SJSA1 (cell line): ENCODE measurements around the gene LHPP. TPM values are rescaled to one million over a fixed set of nuclear protein-coding genes. Genes with fewer than 3 reads are reported as not detected.

Source experiments
- DNase-seq, 2 experiments: peaks; one replicate each; pipeline ENCODE4 v3.0.0-alpha.2; 2015 to 2020; ENCODE audit warnings: low spot score in 2 of 2, low read depth in 1 of 2
- H3K27ac ChIP-seq: fragments of 250-450 bp; sonication (Bioruptor Pico); 2 replicates; pipeline ENCODE4 v1.5.1; 2020; ENCODE audit warnings: mild to moderate bottlenecking, moderate library complexity
- H3K27me3 ChIP-seq: fragments of 250-450 bp; sonication (Bioruptor Pico); replicated peaks from 2 replicates; pipeline ENCODE4 v1.5.1; 2020; ENCODE audit warnings: mild to moderate bottlenecking, moderate library complexity
- H3K36me3 ChIP-seq: fragments of 250-450 bp; sonication (Bioruptor Pico); 2 replicates; pipeline ENCODE4 v1.5.1; 2020; ENCODE audit warnings: mild to moderate bottlenecking
- H3K4me1 ChIP-seq: fragments of 250-450 bp; sonication (Bioruptor Pico); replicated peaks from 2 replicates; pipeline ENCODE4 v1.6.1; 2021; ENCODE audit warnings: mild to moderate bottlenecking
- H3K4me3 ChIP-seq: fragments of 250-450 bp; sonication (Bioruptor Pico); 2 replicates; pipeline ENCODE4 v1.5.1; 2020; ENCODE audit warnings: mild to moderate bottlenecking
- H3K9me3 ChIP-seq: fragments of 250-450 bp; sonication (Bioruptor Pico); replicated peaks from 2 replicates; pipeline ENCODE4 v1.5.1; 2020; ENCODE audit warnings: mild to moderate bottlenecking
- total RNA-seq: library from RNA; depleted of rRNA; stranded (reverse); fragments of >200 nt; shearing (Covaris generic); gene quantifications from 2 replicates; pipeline ENCODE4 v1.2.3, GENCODE V29; 2014

Gene LHPP
- total RNA-seq, 1 experiment from 2014 or later = 8.8 TPM

- H3K27ac ChIP-seq = no peak overlapping the region
- H3K4me1 ChIP-seq = no peaks in the 10 kb centered on the region
- H3K36me3 ChIP-seq = no peaks in the 10 kb centered on the region
- H3K9me3 ChIP-seq = no peaks in the 10 kb centered on the region
- no peak for DNase-seq
- H3K4me3 ChIP-seq = no peak overlapping the region
- no peaks in the 10 kb centered on the region for H3K27me3 ChIP-seq
Measured at GRCh38 chr10:124551097-124551496, 89.5 kb downstream of the LHPP start.

GRCh38 chr10:124551755-124552154 lies 90.1 kb downstream of the LHPP start:
- H3K4me3 ChIP-seq = no peak overlapping the region
- no peaks in the 10 kb centered on the region for H3K36me3 ChIP-seq
- DNase-seq = no peak
- no peak overlapping the region for H3K27ac ChIP-seq
- no peaks in the 10 kb centered on the region for H3K9me3 ChIP-seq
- no peaks in the 10 kb centered on the region for H3K4me1 ChIP-seq
- H3K27me3 ChIP-seq = no peaks in the 10 kb centered on the region

- Histone ChIP-seq H3K4me1 (no peaks in the 10 kb centered on the region), H3K36me3 (no peaks in the 10 kb centered on the region), H3K27ac (no peak overlapping the region), H3K9me3 (no peaks in the 10 kb centered on the region), H3K27me3 (no peaks in the 10 kb centered on the region), H3K4me3 (no peak overlapping the region)
- DNase-seq = no peak
Measured at GRCh38 chr10:124552691-124553276, 91.2 kb downstream of the LHPP start.

- no peaks in the 10 kb centered on the region for H3K36me3 ChIP-seq
- H3K4me1 ChIP-seq = no peaks in the 10 kb centered on the region
- no peak overlapping the region for H3K4me3 ChIP-seq
- no peaks in the 10 kb centered on the region for H3K27me3 ChIP-seq
- H3K27ac ChIP-seq = no peak overlapping the region
- DNase-seq = no peak
- no peaks in the 10 kb centered on the region for H3K9me3 ChIP-seq
Measured at GRCh38 chr10:124554085-124554858, 92.6 kb downstream of the LHPP start.

- H3K27ac ChIP-seq = no peak overlapping the region
- 0 out of 2 replicates have a peak, but pooled peaks cover 2% of the 10 kb centered on the region for H3K9me3 ChIP-seq
- no peaks in the 10 kb centered on the region for H3K4me1 ChIP-seq
- no peak for DNase-seq
- H3K27me3 ChIP-seq = no peaks in the 10 kb centered on the region
- no peak overlapping the region for H3K4me3 ChIP-seq
- no peaks in the 10 kb centered on the region for H3K36me3 ChIP-seq
Measured at GRCh38 chr10:124557167-124557566, 95.5 kb downstream of the LHPP start.

GRCh38 chr10:124557648-124558338 lies 96.2 kb downstream of the LHPP start:
- H3K27ac ChIP-seq = no peak overlapping the region
- H3K27me3 ChIP-seq = no peaks in the 10 kb centered on the region
- H3K9me3 ChIP-seq = 0 out of 2 replicates have a peak, but pooled peaks cover 2% of the 10 kb centered on the region
- H3K4me1 ChIP-seq = no peaks in the 10 kb centered on the region
- H3K36me3 ChIP-seq = no peaks in the 10 kb centered on the region
- no peak for DNase-seq
- H3K4me3 ChIP-seq = no peak overlapping the region

- H3K27me3 ChIP-seq = no peaks in the 10 kb centered on the region
- no peak for DNase-seq
- no peak overlapping the region for H3K27ac ChIP-seq
- H3K36me3 ChIP-seq = no peaks in the 10 kb centered on the region
- H3K9me3 ChIP-seq = 0 out of 2 replicates have a peak, but pooled peaks cover 2% of the 10 kb centered on the region
- no peaks in the 10 kb centered on the region for H3K4me1 ChIP-seq
- no peak overlapping the region for H3K4me3 ChIP-seq
Measured at GRCh38 chr10:124558339-124559321, 97.0 kb downstream of the LHPP start.

GRCh38 chr10:124559372-124560132 lies 97.9 kb downstream of the LHPP start:
- Histone ChIP-seq H3K9me3 (0 out of 2 replicates have a peak, but pooled peaks cover 2% of the 10 kb centered on the region), H3K27me3 (no peaks in the 10 kb centered on the region), H3K4me3 (no peak overlapping the region), H3K27ac (no peak overlapping the region), H3K36me3 (no peaks in the 10 kb centered on the region), H3K4me1 (no peaks in the 10 kb centered on the region)
- DNase-seq = no peak

- no peaks in the 10 kb centered on the region for H3K4me1 ChIP-seq
- no peaks in the 10 kb centered on the region for H3K36me3 ChIP-seq
- no peak for DNase-seq
- no peak overlapping the region for H3K4me3 ChIP-seq
- H3K9me3 ChIP-seq = 0 out of 2 replicates have a peak, but pooled peaks cover 2% of the 10 kb centered on the region
- no peak overlapping the region for H3K27ac ChIP-seq
- no peaks in the 10 kb centered on the region for H3K27me3 ChIP-seq
Measured at GRCh38 chr10:124560377-124561105, 98.9 kb downstream of the LHPP start.

GRCh38 chr10:124561206-124561605 lies 99.6 kb downstream of the LHPP start:
- H3K36me3 ChIP-seq = no peaks in the 10 kb centered on the region
- no peak overlapping the region for H3K27ac ChIP-seq
- no peaks in the 10 kb centered on the region for H3K4me1 ChIP-seq
- no peak overlapping the region for H3K4me3 ChIP-seq
- DNase-seq = no peak
- H3K9me3 ChIP-seq = 0 out of 2 replicates have a peak, but pooled peaks cover 2% of the 10 kb centered on the region
- no peaks in the 10 kb centered on the region for H3K27me3 ChIP-seq

- DNase-seq = no peak
Measured at GRCh38 chr10:124562425-124563060, 100.9 kb downstream of the LHPP start.

More at GRCh38 chr10:124562425-124563060, 100.9 kb downstream of the LHPP start:
- H3K36me3 ChIP-seq = no peaks in the 10 kb centered on the region
- no peaks in the 10 kb centered on the region for H3K4me1 ChIP-seq
- H3K9me3 ChIP-seq = 0 out of 2 replicates have a peak, but pooled peaks cover 2% of the 10 kb centered on the region
- H3K27ac ChIP-seq = no peak overlapping the region
- no peak overlapping the region for H3K4me3 ChIP-seq
- no peaks in the 10 kb centered on the region for H3K27me3 ChIP-seq
